ENCODE data around the gene PPP1R17.

DNA sequence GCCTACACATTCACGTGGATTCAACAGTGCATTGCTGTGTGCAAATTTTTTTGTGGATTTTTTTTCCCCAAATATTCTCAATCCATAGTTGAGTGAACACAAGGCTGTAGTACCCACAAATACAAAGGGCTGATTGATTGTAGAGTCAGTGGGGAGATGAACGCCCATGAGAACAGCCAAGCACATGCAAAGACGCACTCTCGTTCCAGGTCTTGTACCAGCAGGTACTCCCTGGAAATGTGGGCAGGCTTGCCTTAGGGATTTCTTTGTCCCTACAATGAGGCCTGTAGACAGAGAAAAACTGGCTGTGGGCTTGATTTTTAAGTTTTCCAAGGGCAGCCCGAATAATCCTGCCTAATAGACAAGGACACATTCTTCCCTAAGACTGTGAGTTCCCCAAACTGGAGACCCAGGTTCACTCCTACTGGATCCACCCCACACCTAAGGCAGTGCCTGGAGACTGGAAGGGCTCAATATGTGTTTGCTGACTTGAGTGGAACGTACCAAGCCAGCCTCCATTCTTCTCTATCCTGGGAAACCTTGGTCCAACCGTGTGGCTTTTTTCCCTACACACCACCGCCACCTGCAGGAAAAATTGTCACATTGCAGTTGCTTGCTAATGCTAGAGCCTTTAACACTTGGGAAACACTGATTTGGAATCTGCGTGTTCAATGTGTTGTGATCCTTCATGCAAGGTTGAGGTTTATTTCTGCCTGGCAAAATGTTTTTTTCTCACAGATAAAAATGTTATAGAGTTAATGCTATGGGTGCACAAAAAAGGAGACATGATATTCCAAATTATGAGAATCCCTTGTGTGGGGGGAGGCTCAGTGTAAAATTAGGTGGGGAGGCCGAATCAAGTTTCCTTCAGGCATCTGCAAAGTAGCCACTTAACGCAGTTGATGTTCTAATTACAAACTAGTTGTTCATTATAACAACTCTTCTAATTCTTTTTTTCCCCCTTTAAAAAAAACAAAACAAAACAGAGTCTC, 49.3 kb downstream of the PPP1R17 start:
- TF ChIP-seq POLR2AphosphoS5 (IDR thresholded peaks at IDR 0.05) (no peak), POLR2A (IDR thresholded peaks at IDR 0.05) (no peak), EP300 (IDR thresholded peaks at IDR 0.05) (no peak)
- TF ChIP-seq, protein P1, sequence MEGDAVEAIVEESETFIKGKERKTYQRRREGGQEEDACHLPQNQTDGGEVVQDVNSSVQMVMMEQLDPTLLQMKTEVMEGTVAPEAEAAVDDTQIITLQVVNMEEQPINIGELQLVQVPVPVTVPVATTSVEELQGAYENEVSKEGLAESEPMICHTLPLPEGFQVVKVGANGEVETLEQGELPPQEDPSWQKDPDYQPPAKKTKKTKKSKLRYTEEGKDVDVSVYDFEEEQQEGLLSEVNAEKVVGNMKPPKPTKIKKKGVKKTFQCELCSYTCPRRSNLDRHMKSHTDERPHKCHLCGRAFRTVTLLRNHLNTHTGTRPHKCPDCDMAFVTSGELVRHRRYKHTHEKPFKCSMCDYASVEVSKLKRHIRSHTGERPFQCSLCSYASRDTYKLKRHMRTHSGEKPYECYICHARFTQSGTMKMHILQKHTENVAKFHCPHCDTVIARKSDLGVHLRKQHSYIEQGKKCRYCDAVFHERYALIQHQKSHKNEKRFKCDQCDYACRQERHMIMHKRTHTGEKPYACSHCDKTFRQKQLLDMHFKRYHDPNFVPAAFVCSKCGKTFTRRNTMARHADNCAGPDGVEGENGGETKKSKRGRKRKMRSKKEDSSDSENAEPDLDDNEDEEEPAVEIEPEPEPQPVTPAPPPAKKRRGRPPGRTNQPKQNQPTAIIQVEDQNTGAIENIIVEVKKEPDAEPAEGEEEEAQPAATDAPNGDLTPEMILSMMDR (IDR thresholded peaks at IDR 0.05): peak in 6 of 7 experiments; percentile 48 to 94 (median 82)

All from stomach (tissue), 4 donors.